Upper lobe of right lung (tissue), 1 donor: ENCODE measurements around the gene COQ4. TPM values are rescaled to one million over a fixed set of nuclear protein-coding genes. Genes with fewer than 3 reads are reported as not detected.

Source experiments
- ATAC-seq: fragments of 200-7000 bp; cut with Tn5 transposase; one replicate; pipeline ENCODE4 v1.9.1; 2020; ENCODE audit warnings: mild to moderate bottlenecking, moderate library complexity
- DNase-seq: peaks from one replicate; pipeline ENCODE4 v3.0.0-alpha.2; 2020
- H3K27ac ChIP-seq: fragments of 200-600 bp; one replicate; pipeline ENCODE4 v1.8.0; 2022
- H3K27me3 ChIP-seq: fragments of 200-600 bp; one replicate; pipeline ENCODE4 v1.8.0; 2022; ENCODE audit warnings: mild to moderate bottlenecking
- H3K36me3 ChIP-seq: fragments of 200-600 bp; one replicate; pipeline ENCODE4 v1.8.0; 2022
- H3K4me1 ChIP-seq: fragments of 200-600 bp; one replicate; pipeline ENCODE4 v1.8.0; 2022
- H3K4me3 ChIP-seq: fragments of 200-600 bp; one replicate; pipeline ENCODE4 v1.8.0; 2022; ENCODE audit warnings: mild to moderate bottlenecking
- H3K9me3 ChIP-seq: fragments of 200-600 bp; one replicate; pipeline ENCODE4 v1.8.0; 2022
- intact Hi-C: fragments of 100-400 bp; cut with DNase I; formaldehyde crosslinking; loops from one replicate; pipeline ENCODE4 v1.11.0; 2022
- total RNA-seq: library from RNA; stranded (reverse); fragmentation: NEBNext Ultra II Directional; extraction: Animal tissue kit (Norgen Biotek cat#: 25700); gene quantifications from one replicate; pipeline ENCODE4 v1.2.1, GENCODE V29; 2021
- TF ChIP-seq, protein P1 (sequence below): fragments of 200-600 bp; IDR thresholded peaks from one replicate; pipeline ENCODE4 v1.8.0; 2022; ENCODE audit warnings: antibody characterized with exemption
- donor health status: DM: no; HTN: yes; CAD: no; lungs with severe emphysema.

Gene COQ4
- total RNA-seq, 1 donor from 2014 or later, result 31.0 TPM

DNA sequence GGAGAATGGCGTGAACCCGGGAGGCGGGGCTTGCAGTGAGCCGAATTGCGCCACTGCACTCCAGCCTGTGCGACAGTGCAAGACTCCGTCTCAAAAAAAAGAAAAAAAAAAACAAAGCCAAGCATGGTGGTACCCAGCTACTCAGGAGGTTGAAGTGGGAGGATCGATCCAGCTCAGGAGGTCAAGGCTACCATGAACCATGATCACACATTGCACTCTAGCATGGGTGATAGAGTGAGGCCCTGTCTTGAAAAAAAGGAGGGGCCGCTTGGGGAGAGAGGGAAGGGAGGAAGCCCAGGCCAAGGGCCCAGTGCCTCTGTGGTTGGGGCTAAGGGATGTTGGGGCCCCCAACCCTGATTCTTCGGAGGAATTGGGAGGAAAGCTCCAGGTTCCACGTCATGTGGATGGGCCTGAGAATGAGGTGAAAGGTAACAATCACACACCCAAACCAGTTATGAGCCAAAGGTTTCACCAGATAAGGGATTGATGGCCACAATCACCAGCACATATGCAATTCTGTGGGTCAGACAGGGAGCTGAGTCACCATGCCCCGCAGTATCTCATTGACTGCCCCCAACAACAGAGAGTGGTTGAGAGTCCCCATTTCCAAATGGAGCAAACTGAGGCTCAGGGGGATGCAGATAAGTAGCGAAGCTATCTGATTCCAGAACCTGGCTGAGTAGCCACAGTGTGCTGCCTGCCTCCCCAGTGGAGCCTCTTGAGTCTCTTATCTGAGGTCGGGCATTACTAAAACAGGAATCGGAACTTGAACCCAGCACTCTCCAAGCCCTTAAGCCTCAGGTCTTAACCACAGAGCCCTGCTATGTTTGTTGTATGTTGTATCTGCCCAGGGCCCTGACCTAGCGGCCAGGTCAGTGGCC lies 26.1 kb upstream of the COQ4 start:
- H3K4me3 ChIP-seq, result no peak overlapping the region
- intact Hi-C loops, result loop anchor here (10.0 kb wide), 1 partner anchor 48 kb away; the partner anchor contains the start of gene SLC27A4

DNA sequence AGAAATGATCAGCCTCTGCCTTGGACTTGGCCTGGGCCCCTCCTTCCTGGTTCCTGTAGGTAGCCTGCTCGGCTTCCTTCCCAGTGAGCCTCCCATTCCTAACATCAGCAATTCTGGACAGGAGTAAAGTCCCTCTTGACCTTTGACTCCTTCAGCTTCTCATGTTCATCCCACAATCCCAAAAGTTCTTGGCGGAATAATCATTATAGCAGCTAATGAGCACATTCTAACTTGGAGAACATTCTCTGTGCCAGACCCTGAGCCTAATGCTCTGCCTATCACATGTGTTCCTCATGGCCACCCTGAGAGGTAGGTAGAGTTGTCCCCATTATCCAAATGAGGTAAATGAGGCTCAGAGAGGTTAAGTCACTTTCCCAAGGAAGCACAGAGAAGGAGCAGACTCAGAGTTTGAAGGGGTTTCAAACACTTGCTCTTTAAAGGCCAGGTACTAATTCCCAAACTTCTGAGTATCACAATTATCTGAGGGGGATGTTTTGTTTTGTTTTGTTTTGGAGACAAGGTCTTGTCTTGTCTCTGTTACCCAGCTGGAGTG lies 25.3 kb upstream of the COQ4 start:
- H3K4me1 ChIP-seq, result peaks cover 6% of the 10 kb centered on the region
- DNase-seq, result no peak
- H3K9me3 ChIP-seq, result no peaks in the 10 kb centered on the region
- H3K4me3 ChIP-seq, result no peak overlapping the region
- no peak overlapping the region for H3K27ac ChIP-seq
- ATAC-seq, result no peak
- TF ChIP-seq, protein P1, sequence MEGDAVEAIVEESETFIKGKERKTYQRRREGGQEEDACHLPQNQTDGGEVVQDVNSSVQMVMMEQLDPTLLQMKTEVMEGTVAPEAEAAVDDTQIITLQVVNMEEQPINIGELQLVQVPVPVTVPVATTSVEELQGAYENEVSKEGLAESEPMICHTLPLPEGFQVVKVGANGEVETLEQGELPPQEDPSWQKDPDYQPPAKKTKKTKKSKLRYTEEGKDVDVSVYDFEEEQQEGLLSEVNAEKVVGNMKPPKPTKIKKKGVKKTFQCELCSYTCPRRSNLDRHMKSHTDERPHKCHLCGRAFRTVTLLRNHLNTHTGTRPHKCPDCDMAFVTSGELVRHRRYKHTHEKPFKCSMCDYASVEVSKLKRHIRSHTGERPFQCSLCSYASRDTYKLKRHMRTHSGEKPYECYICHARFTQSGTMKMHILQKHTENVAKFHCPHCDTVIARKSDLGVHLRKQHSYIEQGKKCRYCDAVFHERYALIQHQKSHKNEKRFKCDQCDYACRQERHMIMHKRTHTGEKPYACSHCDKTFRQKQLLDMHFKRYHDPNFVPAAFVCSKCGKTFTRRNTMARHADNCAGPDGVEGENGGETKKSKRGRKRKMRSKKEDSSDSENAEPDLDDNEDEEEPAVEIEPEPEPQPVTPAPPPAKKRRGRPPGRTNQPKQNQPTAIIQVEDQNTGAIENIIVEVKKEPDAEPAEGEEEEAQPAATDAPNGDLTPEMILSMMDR, result no peak
- no peaks in the 10 kb centered on the region for H3K36me3 ChIP-seq
- intact Hi-C loops, result loop anchor here (10.0 kb wide), 1 partner anchor 48 kb away; the partner anchor contains the start of gene SLC27A4
- H3K27me3 ChIP-seq, result no peaks in the 10 kb centered on the region

More for the DNA sequence above, 26.1 kb upstream of the COQ4 start:
- Histone ChIP-seq H3K9me3 (no peaks in the 10 kb centered on the region), H3K36me3 (no peaks in the 10 kb centered on the region), H3K27me3 (no peaks in the 10 kb centered on the region), H3K4me1 (peaks cover 6% of the 10 kb centered on the region), H3K27ac (no peak overlapping the region)
- TF ChIP-seq, protein P1, result no peak
- no peak for ATAC-seq
- DNase-seq, result no peak

DNA sequence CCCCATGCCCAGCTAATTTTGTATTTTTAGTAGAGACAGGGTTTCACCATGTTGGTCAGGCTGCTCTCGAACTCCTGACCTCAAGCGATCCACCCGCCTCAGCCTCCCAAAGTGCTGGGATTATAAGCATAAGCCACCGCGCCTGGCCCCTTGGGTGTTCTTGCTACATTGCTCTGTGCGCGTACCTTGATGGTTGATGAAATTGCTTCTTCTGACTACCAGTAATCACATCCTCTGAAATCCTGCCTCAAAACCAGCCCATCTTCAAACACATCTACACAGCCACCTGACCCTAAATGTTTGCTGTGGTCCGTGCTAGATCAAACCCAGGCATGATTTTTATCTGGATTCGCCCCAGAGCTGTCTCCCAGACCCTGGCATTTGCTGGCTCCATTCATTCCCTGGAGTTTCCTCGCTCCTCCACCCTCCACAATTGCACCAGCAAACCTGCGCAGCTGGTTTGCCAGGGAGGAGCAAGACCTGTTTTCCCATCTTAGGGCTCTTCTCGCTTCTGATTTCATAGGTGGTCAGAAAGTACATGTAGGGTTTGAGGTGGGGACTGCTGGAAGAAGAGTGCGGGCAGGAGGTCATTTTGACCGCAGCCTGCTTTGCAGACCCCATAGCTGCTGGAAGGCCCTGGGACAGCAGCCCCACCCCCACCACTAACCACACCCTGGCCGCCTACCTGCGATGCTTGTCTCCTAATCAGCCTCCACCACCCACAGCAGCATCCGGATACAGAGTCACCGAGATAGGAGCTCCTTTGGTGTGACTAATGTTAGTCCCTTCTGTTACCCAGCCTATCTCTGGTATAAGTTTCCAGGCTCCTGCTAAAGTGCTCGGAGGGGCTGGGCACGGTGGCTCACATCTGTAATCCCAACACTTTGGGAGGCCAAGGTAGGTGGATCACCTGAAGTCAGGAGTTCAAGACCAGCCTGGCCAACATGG lies 23.8 kb upstream of the COQ4 start:
- Histone ChIP-seq H3K27ac (no peak overlapping the region), H3K4me3 (no peak overlapping the region), H3K4me1 (peaks cover 6% of the 10 kb centered on the region), H3K9me3 (no peaks in the 10 kb centered on the region), H3K36me3 (no peaks in the 10 kb centered on the region), H3K27me3 (no peaks in the 10 kb centered on the region)
- intact Hi-C loops, result loop anchor here (10.0 kb wide), 1 partner anchor 46 kb away; the partner anchor contains the start of gene SLC27A4
- TF ChIP-seq, protein P1, result no peak
- no peak for ATAC-seq
- DNase-seq, result no peak

DNA sequence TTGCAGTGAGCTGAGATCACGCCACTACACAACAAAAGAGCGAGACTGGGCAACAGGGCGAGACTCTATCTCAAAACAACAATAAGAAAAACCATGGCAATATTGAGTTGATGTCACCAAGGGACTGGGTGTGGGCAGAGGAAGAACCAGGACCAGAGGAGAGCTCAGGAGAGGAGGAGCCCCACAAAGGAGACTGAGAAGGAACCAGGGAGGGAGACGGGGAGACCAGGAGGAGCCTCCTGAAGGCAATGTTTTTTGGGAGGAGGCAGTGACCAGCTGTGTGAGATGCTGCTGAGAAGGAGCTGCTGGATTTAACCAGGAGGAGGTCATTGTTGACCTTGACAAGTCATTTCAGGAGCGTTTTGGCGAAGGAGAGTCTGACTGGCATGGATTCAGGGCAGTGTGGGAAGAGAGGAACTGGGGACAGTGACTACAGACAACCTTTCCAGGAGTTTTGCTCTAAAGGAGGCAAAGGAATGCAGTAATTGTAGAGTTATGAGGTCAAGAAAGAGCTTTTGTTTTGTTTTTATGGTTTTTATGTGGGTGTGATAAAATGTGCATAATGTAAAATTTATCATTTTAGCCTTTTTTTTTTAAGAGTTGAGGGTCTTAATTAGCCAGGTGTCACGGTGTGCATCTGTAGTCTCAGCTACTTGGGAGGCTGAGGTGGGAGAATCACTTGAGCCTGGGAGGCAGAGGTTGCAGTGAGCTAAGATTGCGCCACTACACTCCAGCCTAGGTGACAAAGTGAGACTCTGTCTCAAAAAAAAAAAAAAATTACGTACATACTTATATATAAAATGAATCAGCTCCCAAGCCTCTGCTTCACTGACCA lies 18.3 kb upstream of the COQ4 start:
- H3K9me3 ChIP-seq, result no peaks in the 10 kb centered on the region
- intact Hi-C loops, result no loop called here
- TF ChIP-seq, protein P1, result no peak
- no peaks in the 10 kb centered on the region for H3K27me3 ChIP-seq
- no peak for DNase-seq
- no peak overlapping the region for H3K4me3 ChIP-seq
- no peak overlapping the region for H3K27ac ChIP-seq
- H3K36me3 ChIP-seq, result peaks cover 10% of the 10 kb centered on the region
- no peaks in the 10 kb centered on the region for H3K4me1 ChIP-seq
- ATAC-seq, result no peak

DNA sequence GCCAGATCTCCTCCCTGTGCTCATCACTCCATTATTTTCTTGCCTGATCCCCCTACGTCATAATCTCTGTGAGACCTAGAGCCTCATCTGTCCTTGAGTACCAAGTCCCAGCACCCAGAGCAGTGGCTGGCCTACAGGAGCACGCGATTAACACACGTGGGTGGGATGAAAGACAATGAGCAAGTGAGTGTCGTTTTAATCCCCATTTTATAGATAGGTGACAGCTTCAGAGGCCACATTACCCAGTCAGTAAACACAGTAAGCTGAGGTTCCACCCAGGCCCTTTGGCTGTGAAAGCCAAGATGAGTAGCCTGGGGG lies 17.7 kb upstream of the COQ4 start:
- H3K36me3 ChIP-seq, result peaks cover 16% of the 10 kb centered on the region
- ATAC-seq (no peak), DNase-seq (no peak)
- intact Hi-C loops, result no loop called here
- H3K4me3 ChIP-seq, result no peak overlapping the region
- H3K27me3 ChIP-seq, result no peaks in the 10 kb centered on the region
- no peak overlapping the region for H3K27ac ChIP-seq
- TF ChIP-seq, protein P1, result no peak
- H3K4me1 ChIP-seq, result no peaks in the 10 kb centered on the region
- H3K9me3 ChIP-seq, result no peaks in the 10 kb centered on the region
